Psoas muscle (tissue), 8 donors: ENCODE results near the gene YAP1. TPM values are rescaled to one million over a fixed set of nuclear protein-coding genes. Genes with fewer than 3 reads are reported as not detected.

Source experiments
- ATAC-seq, 4 donors: fragments of 200-7000 bp; cut with Tn5 transposase; one replicate each; pipeline ENCODE4 v1.9.1; 2020; ENCODE audit warnings: moderate library complexity in 3 of 4, mild to moderate bottlenecking in 2 of 4
- DNase-seq, 2 donors: peaks; one replicate each; pipeline ENCODE4 v3.0.0-alpha.2; 2020
- H3K27ac ChIP-seq: fragments of 200-600 bp; one replicate; pipeline ENCODE4 v1.8.0; 2022
- H3K27me3 ChIP-seq, 3 donors: fragments of 200-600 bp in 1 of 3; one replicate each; pipeline versions ENCODE4 v1.6.1 to v1.8.0; 2013 to 2022; ENCODE audit warnings: low read length in 2 of 3, mild to moderate bottlenecking in 2 of 3, moderate library complexity in 1 of 3; ENCODE audit not compliant: insufficient read depth in 3 of 3
- H3K36me3 ChIP-seq, 2 donors: fragments of 200-600 bp in 1 of 2; one replicate each; pipeline versions ENCODE4 v1.6.1 to v1.8.0; 2013 to 2022; ENCODE audit warnings: low read depth in 1 of 2, mild to moderate bottlenecking in 1 of 2, moderate library complexity in 1 of 2; ENCODE audit not compliant: insufficient read depth in 1 of 2
- H3K4me1 ChIP-seq: fragments of 200-600 bp; one replicate; pipeline ENCODE4 v1.8.0; 2022
- H3K4me3 ChIP-seq: fragments of 200-600 bp; one replicate; pipeline ENCODE4 v1.8.0; 2022; ENCODE audit warnings: mild to moderate bottlenecking
- H3K9me3 ChIP-seq: fragments of 200-600 bp; one replicate; pipeline ENCODE4 v1.8.0; 2022
- WGBS, 3 donors: extraction: QIAGEN DNeasy Blood & Tissue Kit; methylation state at CpG; one replicate each; pipeline versions ENCODE4 v1.1.6 to v1.1.7; 2013; 5-methylcytosine and 5-hydroxymethylcytosine counted together
- intact Hi-C, 2 donors: fragments of 100-400 bp; cut with DNase I; formaldehyde crosslinking; loops; one replicate each; pipeline versions ENCODE4 v1.11.0 to v1.14.2; 2022
- polyA plus RNA-seq, 3 donors: library from polyadenylated mRNA; stranded (reverse); fragments of 200-250 nt; gene quantifications; one replicate each; pipeline ENCODE4 v1.2.3, GENCODE V29; 2013
- total RNA-seq, 4 donors: library from RNA; stranded (reverse); fragmentation: NEBNext Ultra II Directional in 2 of 4; extraction: Animal tissue kit (Norgen Biotek cat#: 25700) in 2 of 4; gene quantifications; one replicate each; pipeline versions ENCODE4 v1.2.1 to v1.2.4, GENCODE V29; 2021 to 2023
- TF ChIP-seq, protein P1 (sequence below): fragments of 200-600 bp; IDR thresholded peaks from one replicate; pipeline ENCODE4 v1.8.0; 2022; ENCODE audit warnings: antibody characterized with exemption
- donor health status: healthy with polysubstance abuse.
- donor health status: DM: no; HTN: no; CAD: no; lungs with moderate emphysema.
- donor health status: Bipolar disorder and iron deficiency.
- donor health status: healthy.
- donor health status: DM: yes; HTN: yes; CAD: no.
- donor health status: DM: no; HTN: no; CAD: no.
- donor health status: DM: no; HTN: no; CAD: no.
- donor health status: DM: yes; HTN: yes; CAD: no.

YAP1 gene
- total and polyA plus RNA-seq, 7 donors, result 11.5 to 124 (median 42.3) TPM

DNA sequence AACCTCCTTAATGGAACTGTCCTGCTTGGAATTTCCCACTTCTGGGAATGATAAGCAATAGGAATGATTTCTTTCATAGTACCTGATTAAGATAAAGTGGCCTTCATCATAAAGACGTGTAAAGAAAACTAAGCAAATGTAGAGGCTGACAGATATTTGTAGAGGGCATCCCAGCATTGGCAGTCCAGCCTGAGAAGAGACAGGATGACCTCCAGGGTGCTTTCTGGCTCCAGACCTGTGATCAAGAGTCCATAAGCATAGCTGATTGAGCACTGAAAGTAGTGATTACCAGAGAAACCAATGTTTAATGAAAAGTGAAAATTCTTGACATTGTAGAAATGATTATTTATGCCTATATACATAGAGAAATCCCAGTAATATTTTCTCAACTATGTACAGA lies 33.6 kb downstream of the YAP1 start:
- WGBS, 3 donors, result 28 to 30% (median 30%) methylated on average over 1 of the region's 1 CpG
- intact Hi-C loops, result no loop called here
- no peaks in the 10 kb centered on the region for H3K36me3 ChIP-seq
- ATAC-seq, result no peak
- H3K9me3 ChIP-seq, result no peaks in the 10 kb centered on the region
- TF ChIP-seq, protein P1, sequence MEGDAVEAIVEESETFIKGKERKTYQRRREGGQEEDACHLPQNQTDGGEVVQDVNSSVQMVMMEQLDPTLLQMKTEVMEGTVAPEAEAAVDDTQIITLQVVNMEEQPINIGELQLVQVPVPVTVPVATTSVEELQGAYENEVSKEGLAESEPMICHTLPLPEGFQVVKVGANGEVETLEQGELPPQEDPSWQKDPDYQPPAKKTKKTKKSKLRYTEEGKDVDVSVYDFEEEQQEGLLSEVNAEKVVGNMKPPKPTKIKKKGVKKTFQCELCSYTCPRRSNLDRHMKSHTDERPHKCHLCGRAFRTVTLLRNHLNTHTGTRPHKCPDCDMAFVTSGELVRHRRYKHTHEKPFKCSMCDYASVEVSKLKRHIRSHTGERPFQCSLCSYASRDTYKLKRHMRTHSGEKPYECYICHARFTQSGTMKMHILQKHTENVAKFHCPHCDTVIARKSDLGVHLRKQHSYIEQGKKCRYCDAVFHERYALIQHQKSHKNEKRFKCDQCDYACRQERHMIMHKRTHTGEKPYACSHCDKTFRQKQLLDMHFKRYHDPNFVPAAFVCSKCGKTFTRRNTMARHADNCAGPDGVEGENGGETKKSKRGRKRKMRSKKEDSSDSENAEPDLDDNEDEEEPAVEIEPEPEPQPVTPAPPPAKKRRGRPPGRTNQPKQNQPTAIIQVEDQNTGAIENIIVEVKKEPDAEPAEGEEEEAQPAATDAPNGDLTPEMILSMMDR, result no peak
- no peak for DNase-seq
- peaks cover 66% of the 10 kb centered on the region for H3K4me1 ChIP-seq
- H3K27me3 ChIP-seq, result no peaks in the 10 kb centered on the region
- peak overlapping the region; percentile 33 for H3K4me3 ChIP-seq
- peak overlapping the region; percentile 76 for H3K27ac ChIP-seq

GRCh38 chr11:102144357-102145355 lies 34.4 kb downstream of the YAP1 start:
- ATAC-seq, result peak; percentile 75 to 90 (median 80)
- no peaks in the 10 kb centered on the region for H3K36me3 ChIP-seq
- peak overlapping the region; percentile 76 for H3K27ac ChIP-seq
- H3K4me1 ChIP-seq, result peaks cover 59% of the 10 kb centered on the region
- H3K9me3 ChIP-seq, result no peaks in the 10 kb centered on the region
- WGBS, 3 donors, result 11 to 26% (median 12%) methylated on average over 4 of the region's 4 CpGs
- DNase-seq, result no peak
- TF ChIP-seq, protein P1, result no peak
- peak overlapping the region; percentile 33 for H3K4me3 ChIP-seq
- no peaks in the 10 kb centered on the region for H3K27me3 ChIP-seq
- intact Hi-C loops, result no loop called here

DNA sequence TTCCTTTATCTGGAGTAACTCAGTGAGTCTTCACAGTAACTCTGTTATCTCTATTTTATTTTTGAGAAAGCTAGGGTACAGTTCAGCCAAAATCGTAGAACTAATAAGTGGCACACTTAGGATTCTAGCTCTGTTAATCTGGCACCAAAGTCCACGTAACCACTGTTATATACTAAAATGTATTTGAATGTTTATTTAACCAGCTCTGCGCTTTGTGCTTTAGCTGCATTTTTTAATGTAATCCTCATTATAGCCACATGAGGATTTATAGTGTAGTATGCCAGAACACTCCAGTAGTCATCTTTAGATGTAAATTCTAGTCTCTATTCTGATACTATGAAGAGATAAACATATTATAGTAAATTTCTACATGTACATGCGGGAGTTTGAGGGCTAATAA lies 36.8 kb downstream of the YAP1 start:
- DNase-seq, result no peak
- no peaks in the 10 kb centered on the region for H3K27me3 ChIP-seq
- TF ChIP-seq, protein P1, result no peak
- peak overlapping the region; percentile 2 for H3K27ac ChIP-seq
- intact Hi-C loops, result no loop called here
- H3K4me3 ChIP-seq, result no peak overlapping the region
- WGBS, 3 donors, result 83 to 88% (median 84%) methylated on average over 4 of the region's 4 CpGs
- H3K9me3 ChIP-seq, result no peaks in the 10 kb centered on the region
- ATAC-seq, result no peak
- H3K36me3 ChIP-seq, result no peaks in the 10 kb centered on the region
- H3K4me1 ChIP-seq, result peaks cover 48% of the 10 kb centered on the region

GRCh38 chr11:102147632-102148031 lies 37.4 kb downstream of the YAP1 start:
- 96 to 98% (median 96%) methylated on average over 2 of the region's 2 CpGs for WGBS, 3 donors
- no peak overlapping the region for H3K27ac ChIP-seq

More at GRCh38 chr11:102147632-102148031, 37.4 kb downstream of the YAP1 start:
- Histone ChIP-seq H3K4me1 (peaks cover 46% of the 10 kb centered on the region), H3K36me3 (no peaks in the 10 kb centered on the region), H3K9me3 (no peaks in the 10 kb centered on the region), H3K4me3 (no peak overlapping the region), H3K27me3 (no peaks in the 10 kb centered on the region)
- ATAC-seq (no peak), DNase-seq (no peak)
- TF ChIP-seq, protein P1, result no peak
- intact Hi-C loops, result no loop called here
